Neural progenitor cell (in vitro differentiated cells): ENCODE measurements around the gene MEGF6. TPM values are rescaled to one million over a fixed set of nuclear protein-coding genes. Genes with fewer than 3 reads are reported as not detected.

Experiments
- DNase-seq: peaks from one replicate; pipeline ENCODE4 v3.0.0-alpha.2; 2016; ENCODE audit warnings: low spot score
- H2AFZ ChIP-seq: fragments of 200-600 bp; sonication (generic); replicated peaks from 2 replicates; pipeline ENCODE4 v1.6.1; 2016; ENCODE audit warnings: antibody characterized with exemption
- H3F3A ChIP-seq: fragments of 200-600 bp; sonication (generic); 2 replicates; pipeline ENCODE4 v1.6.1; 2016; ENCODE audit warnings: antibody characterized with exemption, low read depth
- H3K27ac ChIP-seq: fragments of 200-600 bp; sonication (generic); 2 replicates; pipeline ENCODE4 v1.5.1; 2016; ENCODE audit warnings: mild to moderate bottlenecking
- H3K27me3 ChIP-seq: fragments of 200-600 bp; sonication (generic); 2 replicates; pipeline ENCODE4 v1.6.1; 2016; ENCODE audit warnings: mild to moderate bottlenecking, moderate library complexity
- H3K36me3 ChIP-seq: fragments of 200-600 bp; sonication (generic); 2 replicates; pipeline ENCODE4 v1.5.1; 2016
- H3K4me1 ChIP-seq: fragments of 200-600 bp; sonication (generic); 2 replicates; pipeline ENCODE4 v1.6.1; 2016; ENCODE audit warnings: mixed run types
- H3K4me2 ChIP-seq: fragments of 200-600 bp; sonication (generic); 2 replicates; pipeline ENCODE4 v1.6.1; 2016
- H3K4me3 ChIP-seq: fragments of 200-600 bp; sonication (generic); 2 replicates; pipeline ENCODE4 v1.5.1; 2016
- H3K79me2 ChIP-seq: fragments of 200-600 bp; sonication (generic); 2 replicates; pipeline ENCODE4 v1.6.1; 2016; ENCODE audit warnings: low read depth
- H3K9ac ChIP-seq: fragments of 200-600 bp; sonication (generic); 2 replicates; pipeline ENCODE4 v1.6.1; 2016
- H3K9me3 ChIP-seq: fragments of 200-600 bp; sonication (generic); 2 replicates; pipeline ENCODE4 v1.5.1; 2016; ENCODE audit warnings: low read depth
- H4K20me1 ChIP-seq: fragments of 200-600 bp; sonication (generic); 2 replicates; pipeline ENCODE4 v1.6.1; 2016; ENCODE audit warnings: low read depth
- H3K27ac Mint-ChIP-seq: 3 replicates; pipeline ENCODE4 v1.8.0; 2021; ENCODE audit warnings: mixed read lengths
- H3K27me3 Mint-ChIP-seq: 2 replicates; pipeline ENCODE4 v1.8.0; 2022; ENCODE audit warnings: low read depth, mild to moderate bottlenecking, inconsistent platforms, moderate library complexity, mixed read lengths; ENCODE audit not compliant: insufficient read depth
- H3K36me3 Mint-ChIP-seq: 3 replicates; pipeline ENCODE4 v1.8.0; 2021; ENCODE audit warnings: mixed read lengths
- H3K4me1 Mint-ChIP-seq: 3 replicates; pipeline ENCODE4 v1.8.0; 2021; ENCODE audit warnings: mixed read lengths
- H3K4me3 Mint-ChIP-seq: 3 replicates; pipeline ENCODE4 v1.8.0; 2021; ENCODE audit warnings: mild to moderate bottlenecking, moderate library complexity, mixed read lengths
- H3K9me3 Mint-ChIP-seq: 3 replicates; pipeline ENCODE4 v1.8.0; 2020; ENCODE audit warnings: mixed read lengths
- EZH2 ChIP-seq: fragments of 200-600 bp; sonication (generic); IDR thresholded peaks from 2 replicates; pipeline ENCODE4 v1.6.1; 2017; ENCODE audit warnings: antibody characterized with exemption, mild to moderate bottlenecking, moderate library complexity
- EZH2phosphoT487 ChIP-seq: fragments of 200-600 bp; sonication (generic); IDR thresholded peaks from 2 replicates; pipeline ENCODE4 v1.6.1; 2017; ENCODE audit warnings: antibody characterized with exemption
- total RNA-seq: library from RNA; depleted of rRNA; stranded (reverse); fragments of >200 nt; gene quantifications from 2 replicates; pipeline ENCODE4 v1.2.3, GENCODE V29; 2015; ENCODE audit warnings: low replicate concordance
- TF ChIP-seq, protein P1 (sequence below): fragments of 200-600 bp; sonication (generic); IDR thresholded peaks from 2 replicates; pipeline ENCODE4 v1.5.1; 2017; ENCODE audit warnings: antibody characterized with exemption, mild to moderate bottlenecking

MEGF6 gene
- total RNA-seq, 1 donor from 2014 or later, result 1.7 TPM

DNA sequence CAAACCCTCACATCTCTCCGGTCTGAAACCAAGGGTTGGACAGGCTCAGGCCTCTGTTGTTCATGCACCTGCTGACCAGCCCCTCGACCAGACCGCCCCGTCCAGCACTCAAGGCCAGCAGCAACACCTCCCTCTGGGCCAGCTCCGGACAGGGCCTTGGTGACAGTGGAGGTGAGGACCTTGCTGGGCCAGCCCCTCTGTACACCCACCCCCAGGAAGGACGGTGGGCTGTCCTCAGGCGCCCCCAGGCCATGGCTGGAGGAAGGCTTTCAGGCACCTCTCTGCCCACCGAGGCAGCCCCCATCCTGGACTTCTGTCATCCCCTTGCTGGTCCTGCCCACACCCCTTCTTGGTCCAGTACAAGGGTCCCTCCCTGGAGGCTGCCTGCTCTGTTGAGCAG lies 48.6 kb downstream of the MEGF6 start:
- Histone ChIP-seq H3K9me3 (no peaks in the 10 kb centered on the region), H3K4me2 (no peak overlapping the region), H3K4me3 (no peak overlapping the region), H3K27me3 (no peaks in the 10 kb centered on the region), H3K79me2 (no peaks in the 10 kb centered on the region), H3K27ac (no peak overlapping the region), H2AFZ (no peak overlapping the region), H4K20me1 (peaks cover 5% of the 10 kb centered on the region), H3K36me3 (no peaks in the 10 kb centered on the region), H3K4me1 (no peaks in the 10 kb centered on the region), H3F3A (no peaks in the 10 kb centered on the region), H3K9ac (no peak overlapping the region)
- no peak for DNase-seq
- Mint-ChIP-seq H3K9me3 (no peaks in the 10 kb centered on the region), H3K36me3 (no peaks in the 10 kb centered on the region), H3K4me3 (no peak overlapping the region), H3K27me3 (peaks cover 2% of the 10 kb centered on the region), H3K27ac (no peak overlapping the region), H3K4me1 (peaks cover 18% of the 10 kb centered on the region)
- TF ChIP-seq EZH2phosphoT487 (no peak), EZH2 (no peak)
- TF ChIP-seq, protein P1, sequence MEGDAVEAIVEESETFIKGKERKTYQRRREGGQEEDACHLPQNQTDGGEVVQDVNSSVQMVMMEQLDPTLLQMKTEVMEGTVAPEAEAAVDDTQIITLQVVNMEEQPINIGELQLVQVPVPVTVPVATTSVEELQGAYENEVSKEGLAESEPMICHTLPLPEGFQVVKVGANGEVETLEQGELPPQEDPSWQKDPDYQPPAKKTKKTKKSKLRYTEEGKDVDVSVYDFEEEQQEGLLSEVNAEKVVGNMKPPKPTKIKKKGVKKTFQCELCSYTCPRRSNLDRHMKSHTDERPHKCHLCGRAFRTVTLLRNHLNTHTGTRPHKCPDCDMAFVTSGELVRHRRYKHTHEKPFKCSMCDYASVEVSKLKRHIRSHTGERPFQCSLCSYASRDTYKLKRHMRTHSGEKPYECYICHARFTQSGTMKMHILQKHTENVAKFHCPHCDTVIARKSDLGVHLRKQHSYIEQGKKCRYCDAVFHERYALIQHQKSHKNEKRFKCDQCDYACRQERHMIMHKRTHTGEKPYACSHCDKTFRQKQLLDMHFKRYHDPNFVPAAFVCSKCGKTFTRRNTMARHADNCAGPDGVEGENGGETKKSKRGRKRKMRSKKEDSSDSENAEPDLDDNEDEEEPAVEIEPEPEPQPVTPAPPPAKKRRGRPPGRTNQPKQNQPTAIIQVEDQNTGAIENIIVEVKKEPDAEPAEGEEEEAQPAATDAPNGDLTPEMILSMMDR, result no peak

DNA sequence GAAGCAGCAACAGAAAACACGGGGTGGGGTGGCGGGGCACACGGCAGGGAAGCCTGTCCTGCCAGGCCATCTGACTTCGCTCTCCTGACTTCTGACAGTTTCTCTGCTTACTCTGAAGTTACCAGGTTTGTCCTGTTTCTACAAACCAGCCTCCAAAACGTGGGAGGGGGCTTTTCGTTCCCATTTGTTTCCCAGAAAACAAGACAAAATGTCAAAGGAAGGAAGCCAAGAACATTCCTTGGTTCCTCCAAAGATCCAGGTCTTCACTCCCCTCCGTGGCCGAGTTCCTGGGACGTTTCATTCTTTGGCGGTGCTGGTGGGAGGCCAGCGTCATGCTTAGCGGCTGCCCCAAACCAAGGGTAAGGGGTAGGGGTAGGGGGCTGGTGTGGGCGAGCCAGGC lies 49.6 kb downstream of the MEGF6 start:
- TF ChIP-seq, protein P1, result no peak
- TF ChIP-seq EZH2phosphoT487 (no peak), EZH2 (no peak)
- Histone ChIP-seq H4K20me1 (peaks cover 5% of the 10 kb centered on the region), H3K4me2 (no peak overlapping the region), H3K9me3 (no peaks in the 10 kb centered on the region), H2AFZ (no peak overlapping the region), H3K36me3 (no peaks in the 10 kb centered on the region), H3K9ac (no peak overlapping the region), H3K79me2 (no peaks in the 10 kb centered on the region), H3K4me3 (no peak overlapping the region), H3K4me1 (no peaks in the 10 kb centered on the region), H3F3A (no peaks in the 10 kb centered on the region), H3K27ac (no peak overlapping the region), H3K27me3 (no peaks in the 10 kb centered on the region)
- H3K27ac Mint-ChIP-seq, result no peak overlapping the region
- no peak overlapping the region for H3K4me3 Mint-ChIP-seq
- H3K4me1 Mint-ChIP-seq, result peaks cover 18% of the 10 kb centered on the region
- peaks cover 2% of the 10 kb centered on the region for H3K27me3 Mint-ChIP-seq
- H3K36me3 Mint-ChIP-seq, result no peaks in the 10 kb centered on the region
- DNase-seq, result no peak
- no peaks in the 10 kb centered on the region for H3K9me3 Mint-ChIP-seq

DNA sequence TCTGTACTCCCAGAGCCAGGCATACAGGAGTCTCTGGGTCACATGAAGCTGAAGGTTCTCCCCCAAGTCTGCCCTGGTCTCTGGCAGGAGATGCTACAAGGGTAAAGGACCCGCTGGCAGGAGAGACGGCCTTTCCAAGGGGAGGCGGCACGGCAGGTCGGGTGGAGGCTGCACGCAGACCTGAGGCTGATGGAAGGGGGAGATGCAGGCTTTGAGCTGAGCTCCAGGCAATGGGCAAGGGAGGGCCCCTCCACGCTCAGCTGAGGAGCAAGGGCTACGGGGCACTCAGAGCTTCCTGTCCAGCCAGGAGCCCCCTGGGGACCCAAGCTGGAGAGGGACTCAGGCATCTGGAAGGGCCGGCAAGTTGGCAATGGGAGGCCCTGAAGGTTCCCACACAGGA lies 50.3 kb downstream of the MEGF6 start:
- Histone ChIP-seq H4K20me1 (peaks cover 5% of the 10 kb centered on the region), H3K9ac (no peak overlapping the region), H3K9me3 (no peaks in the 10 kb centered on the region), H3K79me2 (no peaks in the 10 kb centered on the region), H2AFZ (no peak overlapping the region), H3K4me2 (no peak overlapping the region), H3F3A (no peaks in the 10 kb centered on the region), H3K27me3 (no peaks in the 10 kb centered on the region), H3K4me3 (no peak overlapping the region), H3K27ac (no peak overlapping the region), H3K4me1 (no peaks in the 10 kb centered on the region), H3K36me3 (no peaks in the 10 kb centered on the region)
- Mint-ChIP-seq H3K27me3 (peaks cover 2% of the 10 kb centered on the region), H3K9me3 (no peaks in the 10 kb centered on the region), H3K4me3 (no peak overlapping the region), H3K4me1 (peaks cover 18% of the 10 kb centered on the region), H3K27ac (peak overlapping the region; percentile 85), H3K36me3 (no peaks in the 10 kb centered on the region)
- DNase-seq, result no peak
- TF ChIP-seq EZH2phosphoT487, result no peak
- TF ChIP-seq EZH2, result no peak
- TF ChIP-seq, protein P1, result no peak
